ENCODE measurements around the gene BBIP1. TPM values are rescaled to one million over a fixed set of nuclear protein-coding genes. Genes with fewer than 3 reads are reported as not detected.

Gene BBIP1
- total and polyA plus RNA-seq, 9 of the 15 experiments (the other 6 are each of a cell fraction or from before 2014, with no cell fraction given) = 5.2 to 31.0 (median 19.4) TPM

- no peak for TF ChIP-seq ZNF518B (CRISPR knock-in tag; IDR thresholded peaks at IDR 0.05)
- TF ChIP-seq ZNF282 (CRISPR knock-in tag; IDR thresholded peaks at IDR 0.05) = no peak
- peak in 1 of 3 experiments; percentile 59; a peak in 1 of 6 replicates for TF ChIP-seq ZBTB11 (CRISPR knock-in tag; IDR thresholded peaks at IDR 0.05)
- no peak for TF ChIP-seq NR2C1 (IDR thresholded peaks at IDR 0.05)
- no peak for TF ChIP-seq NR2C1 (tag; IDR thresholded peaks at IDR 0.05)
- no peak for TF ChIP-seq FOXK1 (CRISPR knock-in tag; IDR thresholded peaks at IDR 0.05; ENCODE audit: borderline replicate concordance)
- no peak for TF ChIP-seq RBM25 (IDR thresholded peaks at IDR 0.05; ENCODE audit: low read depth, low read length, severe bottlenecking)
- TF ChIP-seq ZNF318 (IDR thresholded peaks at IDR 0.05; ENCODE audit: borderline replicate concordance in 1 of 2, low read depth in 1 of 2) = no peak
- no peak for TF ChIP-seq HMGN3 (IDR thresholded peaks at IDR 0.05; ENCODE audit: borderline replicate concordance, extremely low read depth, insufficient read length, low read depth, low read length)
- TF ChIP-seq ZNF3 (CRISPR knock-in tag; IDR thresholded peaks at IDR 0.05) = no peak
These were observed 46.6 kb downstream of the BBIP1 start (continued) for GRCh38 chr10:110872145-110872983.

Measured in K562 (cell line).